H9 (cell line): ENCODE data around the gene KIAA0825. TPM values are rescaled to one million over a fixed set of nuclear protein-coding genes. Genes with fewer than 3 reads are reported as not detected.

Experiments
- DNase-seq: peaks from one replicate; pipeline ENCODE4 v3.0.0-alpha.2; 2017
- H2AFZ ChIP-seq: one replicate; pipeline ENCODE4 v1.6.1; 2013; ENCODE audit warnings: mild to moderate bottlenecking, low read length, control low read depth, moderate library complexity
- H2AK5ac ChIP-seq: 2 replicates; pipeline ENCODE4 v1.6.1; 2013; ENCODE audit warnings: low read length, control low read depth, mixed read lengths; ENCODE audit not compliant: insufficient read length
- H2BK120ac ChIP-seq: one replicate; pipeline ENCODE4 v1.6.1; 2013; ENCODE audit warnings: low read depth, mild to moderate bottlenecking, low read length, control low read depth, inconsistent platforms; ENCODE audit not compliant: poor library complexity, severe bottlenecking
- H2BK12ac ChIP-seq: 2 replicates; pipeline ENCODE4 v1.6.1; 2013; ENCODE audit warnings: low read length, control low read depth, mixed read lengths, low read depth; ENCODE audit not compliant: insufficient read length
- H2BK15ac ChIP-seq: 2 replicates; pipeline ENCODE4 v1.6.1; 2013; ENCODE audit warnings: low read depth, low read length, control low read depth
- H2BK20ac ChIP-seq: one replicate; pipeline ENCODE4 v1.6.1; 2013; ENCODE audit warnings: low read depth, mild to moderate bottlenecking, low read length, control low read depth, inconsistent platforms; ENCODE audit not compliant: poor library complexity, severe bottlenecking
- H2BK5ac ChIP-seq: 2 replicates; pipeline ENCODE4 v1.6.1; 2013; ENCODE audit warnings: low read length, control low read depth, mixed read lengths; ENCODE audit not compliant: insufficient read length
- H3K14ac ChIP-seq: 2 replicates; pipeline ENCODE4 v1.6.1; 2013; ENCODE audit warnings: low read length, control low read depth; ENCODE audit not compliant: insufficient read depth
- H3K18ac ChIP-seq: 2 replicates; pipeline ENCODE4 v1.6.1; 2013; ENCODE audit warnings: low read depth, mild to moderate bottlenecking, mixed read lengths, low read length, control low read depth; ENCODE audit not compliant: insufficient read length
- H3K23ac ChIP-seq: 2 replicates; pipeline ENCODE4 v1.6.1; 2013; ENCODE audit warnings: low read length, control low read depth, mixed read lengths, low read depth; ENCODE audit not compliant: insufficient read length
- H3K23me2 ChIP-seq: 2 replicates; pipeline ENCODE4 v1.6.1; 2013; ENCODE audit warnings: low read depth, mild to moderate bottlenecking, mixed read lengths, low read length, control low read depth; ENCODE audit not compliant: insufficient read length, poor library complexity, severe bottlenecking
- H3K27ac ChIP-seq: 2 replicates; pipeline ENCODE4 v1.5.1; 2013; ENCODE audit warnings: low read length, control low read depth, mixed read lengths, low read depth; ENCODE audit not compliant: insufficient read length
- H3K27me3 ChIP-seq: 2 replicates; pipeline ENCODE4 v1.6.1; 2013; ENCODE audit warnings: low read length, control low read depth, inconsistent platforms; ENCODE audit not compliant: insufficient read depth
- H3K4ac ChIP-seq: 2 replicates; pipeline ENCODE4 v1.6.1; 2013; ENCODE audit warnings: low read depth, mild to moderate bottlenecking, control low read depth, inconsistent platforms, low read length, moderate library complexity
- H3K4me1 ChIP-seq: 2 replicates; pipeline ENCODE4 v1.6.1; 2013; ENCODE audit warnings: low read length, control low read depth, inconsistent platforms; ENCODE audit not compliant: insufficient read depth
- H3K4me2 ChIP-seq: 2 replicates; pipeline ENCODE4 v1.6.1; 2013; ENCODE audit warnings: low read length, control low read depth, mixed read lengths; ENCODE audit not compliant: insufficient read length, insufficient read depth
- H3K56ac ChIP-seq: 2 replicates; pipeline ENCODE4 v1.6.1; 2013; ENCODE audit warnings: low read depth, mild to moderate bottlenecking, mixed read lengths, low read length, control low read depth; ENCODE audit not compliant: insufficient read length
- H3K79me1 ChIP-seq: 2 replicates; pipeline ENCODE4 v1.6.1; 2013; ENCODE audit warnings: low read depth, mild to moderate bottlenecking, moderate library complexity, low read length, control low read depth, inconsistent platforms; ENCODE audit not compliant: insufficient read depth, poor library complexity, severe bottlenecking
- H3K79me2 ChIP-seq: 2 replicates; pipeline ENCODE4 v1.6.1; 2013; ENCODE audit warnings: low read length, control low read depth, inconsistent platforms; ENCODE audit not compliant: insufficient read depth
- H3K9ac ChIP-seq: 2 replicates; pipeline ENCODE4 v1.6.1; 2013; ENCODE audit warnings: low read length, control low read depth, mixed read lengths; ENCODE audit not compliant: insufficient read length; ENCODE audit errors: extremely low read depth
- H3K9me3 ChIP-seq: one replicate; pipeline ENCODE4 v1.6.1; 2013; ENCODE audit warnings: low read depth, low read length, inconsistent platforms; ENCODE audit not compliant: control insufficient read depth
- H3T11ph ChIP-seq: one replicate; pipeline ENCODE4 v1.6.1; 2013; ENCODE audit warnings: mild to moderate bottlenecking, low read length, control low read depth, inconsistent platforms
- H4K20me1 ChIP-seq: one replicate; pipeline ENCODE4 v1.6.1; 2013; ENCODE audit not compliant: control insufficient read depth, insufficient read length, insufficient read depth
- H4K5ac ChIP-seq: 2 replicates; pipeline ENCODE4 v1.6.1; 2013; ENCODE audit warnings: low read depth, mild to moderate bottlenecking, mixed read lengths, low read length, control low read depth; ENCODE audit not compliant: insufficient read length
- H4K8ac ChIP-seq: replicated peaks from 2 replicates; pipeline ENCODE4 v1.6.1; 2013; ENCODE audit warnings: low read length, control low read depth, mixed read lengths, low read depth; ENCODE audit not compliant: insufficient read length
- H4K91ac ChIP-seq: 2 replicates; pipeline ENCODE4 v1.6.1; 2013; ENCODE audit warnings: low read depth, mild to moderate bottlenecking, moderate library complexity, mixed read lengths, low read length, control low read depth; ENCODE audit not compliant: insufficient read length
- H3K27ac Mint-ChIP-seq, 3 experiments: 2 replicates in 2 of 3; 3 replicates in 1 of 3; pipeline ENCODE4 v1.8.0; 2020 to 2021; ENCODE audit warnings: mixed read lengths in 3 of 3, mild to moderate bottlenecking in 1 of 3, moderate library complexity in 1 of 3
- H3K27me3 Mint-ChIP-seq: 2 replicates; pipeline ENCODE4 v1.8.0; 2021; ENCODE audit warnings: low read depth, mild to moderate bottlenecking, moderate library complexity, mixed read lengths
- H3K36me3 Mint-ChIP-seq, 3 experiments: 2 replicates in 2 of 3; 3 replicates in 1 of 3; pipeline ENCODE4 v1.8.0; 2020 to 2021; ENCODE audit warnings: low read depth in 3 of 3, mixed read lengths in 3 of 3; ENCODE audit not compliant: insufficient read depth in 1 of 3
- H3K4me1 Mint-ChIP-seq, 2 experiments: 2 replicates each; pipeline ENCODE4 v1.8.0; 2020; ENCODE audit warnings: mixed read lengths in 2 of 2
- H3K4me3 Mint-ChIP-seq, 2 experiments: 2 replicates in 1 of 2; 3 replicates in 1 of 2; pipeline ENCODE4 v1.8.0; 2020 to 2021; ENCODE audit warnings: mild to moderate bottlenecking in 2 of 2, mixed read lengths in 2 of 2, moderate library complexity in 1 of 2
- H3K9me3 Mint-ChIP-seq, 2 experiments: 2 replicates in 1 of 2; 3 replicates in 1 of 2; pipeline ENCODE4 v1.8.0; 2020; ENCODE audit warnings: mild to moderate bottlenecking in 2 of 2, mixed read lengths in 2 of 2, moderate library complexity in 1 of 2
- CTCF ChIP-seq: fragments of 200-600 bp; sonication (generic); conservative IDR thresholded peaks from 3 replicates; pipeline ENCODE4 v1.8.0; 2021; ENCODE audit warnings: antibody characterized with exemption, mild to moderate bottlenecking
- WGBS: extraction: QIAGEN DNeasy Blood & Tissue Kit; methylation state at CpG from one replicate; pipeline ENCODE4 v1.1.7; 2013; ENCODE audit warnings: missing lambda C conversion rate, low lambda C conversion rate, mixed read lengths; ENCODE audit not compliant: insufficient read length; ENCODE audit errors: extremely low coverage; 5-methylcytosine and 5-hydroxymethylcytosine counted together
- total RNA-seq: library from RNA; stranded (reverse); gene quantifications from 2 replicates; pipeline ENCODE4 v1.2.1, GENCODE V29; 2021

Gene KIAA0825
- total RNA-seq, 1 experiment from 2014 or later, result 1.8 TPM

GRCh38 chr5:94283093-94283492 lies 335.3 kb downstream of the KIAA0825 start:
- H3K27ac Mint-ChIP-seq, result no peak overlapping the region; a peak in 1 of 7 replicates

More at GRCh38 chr5:94283093-94283492, 335.3 kb downstream of the KIAA0825 start:
- no peaks in the 10 kb centered on the region for H3K27me3 Mint-ChIP-seq
- no peak overlapping the region for H3K14ac ChIP-seq
- H3T11ph ChIP-seq, result no peak overlapping the region
- H2BK120ac ChIP-seq, result no peak overlapping the region
- H2BK20ac ChIP-seq, result no peak overlapping the region
- no peak overlapping the region for H2BK15ac ChIP-seq
- H3K23ac ChIP-seq, result no peak overlapping the region
- H3K4me1 ChIP-seq, result peaks cover 7% of the 10 kb centered on the region; the same call in 1 of the 2 replicates
- H4K91ac ChIP-seq, result no peak overlapping the region
- H3K4ac ChIP-seq, result no peak overlapping the region
- no peak overlapping the region for H2AFZ ChIP-seq
- H3K27me3 ChIP-seq, result no peaks in the 10 kb centered on the region
- H3K4me1 Mint-ChIP-seq, result peaks cover 12 to 14% of the 10 kb centered on the region in 2 experiments
- no peak overlapping the region for H2AK5ac ChIP-seq
- no peak overlapping the region for H4K8ac ChIP-seq
- peaks cover 5% of the 10 kb centered on the region; the same call in 1 of the 2 replicates for H3K79me2 ChIP-seq
- H3K23me2 ChIP-seq, result no peaks in the 10 kb centered on the region
- no peak overlapping the region for H4K5ac ChIP-seq
- H2BK12ac ChIP-seq, result no peak overlapping the region
- no peak overlapping the region for H3K4me3 Mint-ChIP-seq
- no peaks in the 10 kb centered on the region for H3K9me3 ChIP-seq
- no CpG with 5 or more reads among the region's 2 CpGs for whole genome bisulfite sequencing
- no peaks in the 10 kb centered on the region for H4K20me1 ChIP-seq
- H3K27ac ChIP-seq, result no peak overlapping the region
- no peak overlapping the region for H3K9ac ChIP-seq
- no peak for TF ChIP-seq CTCF
- no peak overlapping the region for H3K18ac ChIP-seq
- no peak overlapping the region for H3K4me2 ChIP-seq
- no peaks in the 10 kb centered on the region for H3K9me3 Mint-ChIP-seq
- H3K79me1 ChIP-seq, result peaks cover 9% of the 10 kb centered on the region
- no peak for DNase-seq
- no peak overlapping the region for H2BK5ac ChIP-seq
- no peak overlapping the region for H3K56ac ChIP-seq
- H3K36me3 Mint-ChIP-seq, result peaks cover 0 to 2% (median 0%) of the 10 kb centered on the region in 3 experiments; a peak in 1 of 7 replicates
